GM19099 (cell line): Measurements from ENCODE around the gene MINDY4B.

ENCODE experiments used
- POLR2A ChIP-seq: IDR thresholded peaks from 3 replicates; pipeline ENCODE4 v1.6.1; 2011; ENCODE audit warnings: low read depth; ENCODE audit not compliant: insufficient read length; ENCODE audit errors: extremely low read depth

MINDY4B gene

GRCh38 chr3:150905339-150905738 is at the start of gene MINDY4B:
Gene MINDY4B, minus strand, starts transcription at chr3:150905439. Its CDS starts 0 bp downstream, at chr3:150905439.
- TF ChIP-seq POLR2A: no peak

GRCh38 chr3:150951923-150952322 is 46.7 kb upstream of the MINDY4B start:
- TF ChIP-seq POLR2A: no peak

GRCh38 chr3:150945226-150946032 is 40.2 kb upstream of the MINDY4B start:
- TF ChIP-seq POLR2A: no peak

- no peak for TF ChIP-seq POLR2A
Measured at GRCh38 chr3:150942221-150942620, 37.0 kb upstream of the MINDY4B start.

- TF ChIP-seq POLR2A: no peak
Measured at GRCh38 chr3:150936693-150937092, 31.5 kb upstream of the MINDY4B start.

GRCh38 chr3:150933473-150933995 is 28.3 kb upstream of the MINDY4B start:
- no peak for TF ChIP-seq POLR2A

GRCh38 chr3:150931745-150932144 is 26.5 kb upstream of the MINDY4B start:
- no peak for TF ChIP-seq POLR2A

GRCh38 chr3:150930839-150931238 is 25.6 kb upstream of the MINDY4B start:
- no peak for TF ChIP-seq POLR2A

GRCh38 chr3:150928234-150928633 is 23.0 kb upstream of the MINDY4B start:
- no peak for TF ChIP-seq POLR2A

- TF ChIP-seq POLR2A: no peak
Measured at GRCh38 chr3:150926328-150926727, 21.1 kb upstream of the MINDY4B start.

GRCh38 chr3:150925751-150926201 is 20.5 kb upstream of the MINDY4B start:
- no peak for TF ChIP-seq POLR2A

GRCh38 chr3:150922611-150923010 is 17.4 kb upstream of the MINDY4B start:
- no peak for TF ChIP-seq POLR2A

- TF ChIP-seq POLR2A: no peak
Measured at GRCh38 chr3:150921209-150921608, 16.0 kb upstream of the MINDY4B start.

- TF ChIP-seq POLR2A: no peak
Measured at GRCh38 chr3:150920236-150920635, 15.0 kb upstream of the MINDY4B start.

- TF ChIP-seq POLR2A: no peak
Measured at GRCh38 chr3:150917951-150918350, 12.7 kb upstream of the MINDY4B start.
